ENCODE data around the gene KRTAP5-4.
A peak's percentile ranks its signal among the peaks of the same experiment; 100 is the strongest.
"Not testable (repeated sequence)": the region's sequence is repeated elsewhere in the genome, so short reads cannot be mapped to it uniquely, and the experiment has no call there.

Gene KRTAP5-4

GRCh38 chr11:1598406-1598805, 23.5 kb downstream of the KRTAP5-4 start:
- DNase-seq, result not testable (repeated sequence)

- no peak for DNase-seq
Measured at GRCh38 chr11:1597994-1598380, 24.0 kb downstream of the KRTAP5-4 start, which contains the start of gene KRTAP5-2. Gene KRTAP5-2, minus strand, starts transcription at chr11:1598294. Its CDS starts 44 bp downstream, at chr11:1598250.

- no peak for DNase-seq
Measured at GRCh38 chr11:1597331-1597993, 24.5 kb downstream of the KRTAP5-4 start.

- DNase-seq, result not testable (repeated sequence)
Measured at GRCh38 chr11:1596576-1597121, 25.3 kb downstream of the KRTAP5-4 start.

- DNase-seq, result not testable (repeated sequence)
Measured at GRCh38 chr11:1595994-1596575, 25.9 kb downstream of the KRTAP5-4 start.

DNA sequence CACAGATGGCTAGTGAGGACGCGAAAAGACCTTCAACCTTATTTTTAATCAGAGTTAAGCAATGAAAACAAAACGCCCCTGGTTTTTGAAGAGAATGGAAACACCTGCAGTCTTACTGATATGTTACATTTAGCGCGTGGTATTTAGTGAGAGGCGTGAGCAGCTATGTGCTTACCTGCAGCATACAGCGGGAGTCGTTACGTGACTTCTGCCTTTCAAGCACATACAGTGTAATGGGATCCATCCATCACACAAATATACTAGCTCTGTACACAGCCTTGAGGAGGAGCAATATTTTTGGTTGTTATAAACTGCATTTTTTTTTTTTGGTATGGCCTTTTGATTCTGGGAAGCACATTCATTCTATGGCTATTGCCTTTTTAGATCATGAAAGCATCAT, 29.3 kb downstream of the KRTAP5-4 start:
- no peak for DNase-seq

DNA sequence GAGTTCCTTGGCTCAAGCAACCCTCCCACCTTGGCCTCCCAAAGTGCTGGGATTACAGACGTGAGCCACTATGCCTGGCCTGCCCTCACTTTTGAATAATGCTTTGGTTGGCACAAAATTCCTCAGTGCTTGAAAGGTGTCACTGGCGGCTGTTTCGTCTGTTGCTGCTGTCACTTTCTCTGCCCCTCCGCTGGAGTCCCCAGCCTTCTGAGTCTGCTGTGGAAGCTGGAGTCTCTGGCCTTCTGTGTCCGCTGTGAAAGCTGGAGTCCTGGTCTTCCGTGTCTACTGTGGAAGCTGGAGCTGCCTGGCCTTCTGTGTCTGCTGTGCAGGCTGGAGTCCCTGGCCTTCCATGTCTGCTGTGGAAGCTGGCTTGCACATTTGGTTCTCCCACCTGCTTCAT, 31.9 kb downstream of the KRTAP5-4 start:
- no peak for DNase-seq

DNA sequence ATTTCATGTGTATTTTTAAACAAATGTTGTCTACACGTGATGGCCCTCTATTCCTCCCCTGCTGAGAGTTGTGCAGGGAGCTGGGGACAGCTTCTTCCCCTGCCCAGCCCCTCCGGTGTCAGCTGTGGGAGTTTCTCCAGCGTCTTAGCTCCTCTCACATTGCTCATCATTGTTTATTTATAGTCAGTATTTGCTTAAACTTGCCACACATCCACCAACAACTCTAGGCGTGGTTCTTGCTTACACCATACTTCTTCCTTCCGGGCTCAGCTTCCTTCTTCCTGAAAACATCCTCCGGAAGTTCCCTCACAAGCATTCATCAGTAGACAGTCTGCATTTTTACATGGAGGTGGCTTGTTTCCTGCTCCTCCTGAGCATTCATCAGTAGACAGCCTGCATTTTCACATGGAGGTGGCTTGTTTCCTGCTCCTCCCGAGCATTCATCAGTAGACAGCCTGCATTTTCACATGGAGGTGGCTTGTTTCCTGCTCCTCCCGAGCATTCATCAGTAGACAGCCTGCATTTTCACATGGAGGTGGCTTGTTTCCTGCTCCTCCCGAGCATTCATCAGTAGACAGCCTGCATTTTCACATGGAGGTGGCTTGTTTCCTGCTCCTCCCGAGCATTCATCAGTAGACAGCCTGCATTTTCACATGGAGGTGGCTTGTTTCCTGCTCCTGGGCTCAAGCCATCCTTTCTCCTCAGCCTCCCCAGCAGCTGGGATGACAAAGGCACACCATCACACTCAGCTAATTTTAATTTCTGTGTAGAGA, 32.6 kb downstream of the KRTAP5-4 start:
- DNase-seq, result not testable (repeated sequence)

DNA sequence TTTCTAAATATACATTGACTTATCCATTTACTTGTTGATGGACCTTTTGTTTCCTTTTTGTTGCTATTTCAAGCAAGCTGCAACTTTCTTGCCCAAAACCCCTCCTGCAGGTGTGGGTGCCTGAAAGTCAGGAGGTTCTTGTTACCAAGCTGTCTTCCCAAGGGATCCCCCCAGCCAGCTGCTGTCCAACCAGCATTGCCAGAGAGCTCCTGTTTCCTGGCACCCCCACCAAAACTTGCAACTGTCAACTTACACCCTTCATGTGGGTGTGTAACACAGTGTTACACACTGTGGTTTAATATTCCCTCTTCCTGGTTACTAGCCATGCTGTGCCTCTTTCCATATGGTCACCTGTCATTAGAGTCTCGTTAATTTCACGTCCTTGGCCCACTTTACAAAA, 35.2 kb downstream of the KRTAP5-4 start:
- no peak for DNase-seq

GRCh38 chr11:1584661-1585370, 37.1 kb downstream of the KRTAP5-4 start, which contains the start of gene KRTAP5-1:
Gene KRTAP5-1, minus strand, starts transcription at chr11:1585283. Its CDS starts 34 bp downstream, at chr11:1585249.
- not testable (repeated sequence) for DNase-seq

GRCh38 chr11:1582909-1583308, 39.0 kb downstream of the KRTAP5-4 start:
- not testable (repeated sequence) for DNase-seq

- DNase-seq, result no peak
Measured at GRCh38 chr11:1581976-1582375, 40.0 kb downstream of the KRTAP5-4 start.

GRCh38 chr11:1576825-1577224, 45.1 kb downstream of the KRTAP5-4 start:
- DNase-seq, result no peak

- DNase-seq, result not testable (repeated sequence)
Measured at GRCh38 chr11:1575756-1576155, 46.2 kb downstream of the KRTAP5-4 start.

DNA sequence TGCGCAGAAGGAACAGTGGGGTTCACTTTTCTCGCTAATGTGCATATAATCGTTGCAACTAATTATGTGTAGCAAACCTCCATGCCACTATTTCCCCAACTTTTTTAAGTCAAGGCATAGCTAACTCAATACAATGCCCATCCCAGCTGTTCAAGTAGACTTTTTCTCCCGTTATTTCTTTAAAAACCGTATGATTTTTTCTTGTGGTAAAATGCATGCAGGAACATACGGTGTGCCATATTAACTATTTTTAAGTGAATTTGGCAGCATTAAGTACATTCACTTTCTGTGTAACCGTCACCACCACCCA, 47.0 kb downstream of the KRTAP5-4 start:
- DNase-seq, result no peak

DNA sequence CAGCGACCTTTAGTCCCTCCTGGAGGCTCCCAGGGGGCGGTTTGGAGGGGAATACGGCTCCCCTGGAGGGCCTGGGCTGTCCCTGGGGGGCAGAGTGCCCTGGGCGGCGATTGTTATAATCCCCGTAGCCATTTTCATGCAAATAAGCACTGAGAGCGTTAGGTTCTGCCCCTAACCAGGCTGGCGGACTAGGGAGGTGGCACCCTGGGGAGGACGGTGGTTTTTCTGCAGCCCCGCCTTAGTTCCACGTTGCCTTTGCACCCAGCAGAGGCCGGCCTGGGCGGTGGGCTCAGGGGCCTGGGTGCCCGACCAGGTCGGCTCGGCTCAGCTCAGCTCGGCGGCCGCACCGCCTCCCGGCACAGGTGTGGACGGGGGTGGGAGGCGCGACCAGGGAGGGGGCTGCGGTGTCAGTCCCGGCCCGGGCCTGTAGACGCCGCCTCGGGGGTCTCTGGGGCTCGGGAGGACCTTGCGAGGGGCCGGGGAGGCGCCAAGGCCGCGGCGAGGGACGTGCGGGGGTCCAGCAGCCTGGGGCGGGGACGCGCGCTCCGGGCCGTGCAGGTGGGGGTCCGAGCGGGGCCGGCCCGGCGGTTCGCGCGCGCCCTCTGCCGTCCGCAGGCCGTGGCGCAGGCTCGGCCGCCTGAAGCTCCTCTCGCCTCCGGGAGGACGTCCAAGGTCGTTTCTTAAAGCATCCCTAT, 47.6 kb downstream of the KRTAP5-4 start:
- DNase-seq, result no peak

- no peak for DNase-seq
Measured at GRCh38 chr11:1573903-1574237, 48.1 kb downstream of the KRTAP5-4 start.

DNA sequence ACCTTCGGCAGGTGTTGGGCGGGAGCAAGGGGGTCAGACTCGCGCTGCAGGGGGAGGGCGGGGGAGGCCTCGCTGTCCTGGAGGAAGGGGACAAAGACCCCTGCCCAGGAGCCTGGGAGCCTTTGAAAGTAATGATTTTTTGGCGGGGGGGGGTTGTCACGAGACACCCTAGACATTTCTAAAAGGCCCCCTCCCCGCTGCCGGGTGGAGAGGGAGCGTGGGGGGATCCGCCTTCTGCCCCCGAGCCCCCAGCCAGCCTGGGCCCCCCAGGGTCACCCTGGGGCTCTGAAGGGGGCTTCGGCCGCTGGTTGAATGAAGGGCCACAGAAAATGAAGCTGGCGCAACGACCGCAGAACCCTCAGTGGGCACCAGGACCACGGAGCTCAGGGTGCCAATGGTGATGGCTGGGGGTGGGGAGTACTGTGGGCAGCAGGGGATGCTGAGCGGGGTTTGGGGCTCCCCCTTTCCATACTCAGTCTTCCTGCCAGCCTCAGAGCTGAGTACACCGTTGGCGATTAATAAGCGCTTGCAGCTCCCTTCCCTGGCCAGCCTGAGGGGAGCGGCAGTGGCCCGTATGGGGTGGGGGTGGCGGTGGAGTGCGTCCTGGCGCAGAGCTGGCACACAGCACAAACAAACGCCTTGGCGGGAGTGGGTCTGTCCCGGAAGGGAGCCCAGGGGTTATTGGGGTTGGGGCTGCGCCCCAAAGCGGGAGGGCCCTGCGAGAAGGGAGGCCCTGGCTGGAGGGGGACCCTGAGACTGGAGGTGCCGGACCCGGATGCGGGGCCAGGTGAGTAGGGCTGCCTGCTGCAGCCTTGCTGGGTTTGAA, 48.6 kb downstream of the KRTAP5-4 start:
- DNase-seq, result no peak

DNA sequence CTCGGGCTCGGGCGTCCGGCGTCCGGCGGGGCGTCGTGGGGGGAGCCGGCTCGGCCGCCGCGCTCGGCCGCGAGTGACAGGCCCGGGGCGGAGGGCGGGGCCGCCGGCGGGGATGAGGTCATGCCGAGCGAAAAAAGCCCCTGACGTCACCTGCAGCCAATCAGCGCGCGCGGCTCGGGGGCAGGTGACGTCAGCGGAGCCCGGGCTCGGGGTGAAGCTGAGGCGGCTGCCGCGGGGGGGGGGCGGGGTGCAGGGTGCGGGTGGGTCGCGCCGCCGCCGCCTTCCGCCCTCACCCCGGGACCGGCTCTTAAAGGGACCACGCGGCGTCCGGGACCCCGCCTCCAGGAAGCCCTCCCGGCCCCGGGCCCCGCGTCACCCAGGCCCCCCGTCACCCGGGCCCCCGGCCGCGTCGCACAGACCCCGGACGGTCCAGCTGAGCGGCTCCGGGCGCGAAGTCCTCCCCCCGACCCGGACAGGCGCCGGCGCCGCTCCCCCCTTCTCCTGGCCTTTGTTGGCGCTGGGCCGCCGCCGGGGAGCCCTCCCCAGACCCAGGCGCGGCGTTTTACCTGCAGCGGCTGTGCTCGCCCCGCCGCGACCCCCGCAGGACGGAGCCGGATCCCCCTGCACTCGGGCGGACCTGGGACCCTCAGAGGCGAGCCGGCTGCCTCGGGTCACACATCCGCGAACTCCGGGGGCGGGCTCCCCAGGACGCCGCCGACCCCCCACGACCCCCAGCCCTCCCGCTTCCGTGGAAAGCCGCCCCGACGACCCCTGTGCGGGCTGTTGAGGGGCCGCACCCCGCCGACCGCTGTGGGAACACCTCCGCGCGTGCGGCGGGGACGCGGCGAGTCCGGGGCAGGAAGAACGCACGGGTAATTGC, 49.5 kb downstream of the KRTAP5-4 start, which contains the start of gene DUSP8:
DUSP8 (minus strand) TSS at position 75 of the 880 bp plus-strand sequence. CDS start 6,445 bp downstream, outside the sequence.
- peak; percentile 83 for DNase-seq

- no peak for DNase-seq
Measured at GRCh38 chr11:1571760-1572196, 50.2 kb downstream of the KRTAP5-4 start.
